Activated naive CD4-positive, alpha-beta T cell treated with anti-CD3 and anti-CD28 coated beads, Interleukin-2, amount 50 U/mL, for 16 hours (primary cell): ENCODE results near the gene NTN4.
"Not testable (repeated sequence)": the region's sequence is repeated elsewhere in the genome, so short reads cannot be mapped to it uniquely, and the experiment has no call there.

Experiments used
- DNase-seq: peaks from one replicate; pipeline ENCODE4 v3.0.0-alpha.2; 2020

Gene NTN4

GRCh38 chr12:95796225-95796981 lies 5.8 kb upstream of the NTN4 start:
- no peak for DNase-seq

- DNase-seq: peak; percentile 32
Observed at GRCh38 chr12:95790917-95791849, 619 bp upstream of the NTN4 start.

- no peak for DNase-seq
Observed at GRCh38 chr12:95789126-95790032, 1.2 kb downstream of the NTN4 start.

- no peak for DNase-seq
Observed at GRCh38 chr12:95788637-95789036, 1.9 kb downstream of the NTN4 start.

- DNase-seq: no peak
Observed at GRCh38 chr12:95787274-95787818, 3.2 kb downstream of the NTN4 start.

- DNase-seq: no peak
Observed at GRCh38 chr12:95784915-95785314, 5.6 kb downstream of the NTN4 start.

- DNase-seq: no peak
Observed at GRCh38 chr12:95784286-95784685, 6.3 kb downstream of the NTN4 start.

- not testable (repeated sequence) for DNase-seq
Observed at GRCh38 chr12:95775466-95775865, 15.1 kb downstream of the NTN4 start.

GRCh38 chr12:95774311-95775045 lies 16.1 kb downstream of the NTN4 start:
- DNase-seq: no peak

- DNase-seq: no peak
Observed at GRCh38 chr12:95773320-95773719, 17.2 kb downstream of the NTN4 start.

GRCh38 chr12:95767703-95768102 lies 22.9 kb downstream of the NTN4 start:
- DNase-seq: no peak

- DNase-seq: no peak
Observed at GRCh38 chr12:95766356-95767019, 24.1 kb downstream of the NTN4 start.

- DNase-seq: no peak
Observed at GRCh38 chr12:95764848-95765247, 25.7 kb downstream of the NTN4 start.

- DNase-seq: no peak
Observed at GRCh38 chr12:95763809-95764253, 26.7 kb downstream of the NTN4 start.

- no peak for DNase-seq
Observed at GRCh38 chr12:95762123-95762785, 28.3 kb downstream of the NTN4 start.

GRCh38 chr12:95760371-95760770 lies 30.2 kb downstream of the NTN4 start:
- no peak for DNase-seq

- no peak for DNase-seq
Observed at GRCh38 chr12:95759718-95760117, 30.8 kb downstream of the NTN4 start.

- no peak for DNase-seq
Observed at GRCh38 chr12:95759039-95759438, 31.5 kb downstream of the NTN4 start.

- no peak for DNase-seq
Observed at GRCh38 chr12:95756362-95756761, 34.2 kb downstream of the NTN4 start.

- no peak for DNase-seq
Observed at GRCh38 chr12:95755261-95755865, 35.2 kb downstream of the NTN4 start.
